K562 (cell line): ENCODE measurements around the gene ENOX2. TPM values are rescaled to one million over a fixed set of nuclear protein-coding genes. Genes with fewer than 3 reads are reported as not detected.

Experiments
- ATAC-seq: fragments of 200-7000 bp; cut with Tn5 transposase; 3 replicates; pipeline ENCODE4 v1.9.1; 2020; ENCODE audit warnings: moderate library complexity
- BruUV-seq: library from RNA; stranded (reverse); fragments of 400-500 nt; replicated peaks from 2 replicates; lab custom pipeline; 2021; lab: Mats Ljungman, UMichigan
- CTCF ChIA-PET: fragments of 300-600 bp; formaldehyde crosslinking; extraction: SDS; loops from one replicate; lab custom pipeline; 2021; ENCODE audit warnings: low intra/inter-chr PET ratio; lab: Yijun Ruan, JAX
- POLR2A ChIA-PET: fragments of 300-600, 350-650 bp; sonication (Branson Sonifier 250); formaldehyde crosslinking; extraction: SDS; loops from one replicate; lab custom pipeline; 2021; ENCODE audit warnings: antibody characterized with exemption, inconsistent platforms; lab: Yijun Ruan, JAX
- DNase-seq, 4 experiments: peaks; one replicate each; pipeline versions ENCODE4 v3.0.0 to v3.0.0-alpha.2; 2011 to 2018; ENCODE audit warnings: low spot score in 3 of 4, mixed read lengths in 3 of 4; ENCODE audit errors: extremely low read depth in 1 of 4
- FAIRE-seq: peaks from 2 replicates; lab custom pipeline; 2011; peaks lifted over from hg19 to GRCh38; lab: Jason Lieb, UNC
- H2AFZ ChIP-seq: 2 replicates; pipeline ENCODE4 v1.6.0; 2011; ENCODE audit warnings: low read depth, low read length, control low read depth, inconsistent platforms
- H3K27ac ChIP-seq: fragments of 200-600 bp; 3 replicates; pipeline ENCODE4 v1.8.0; 2011; ENCODE audit warnings: low read depth, mild to moderate bottlenecking, control low read depth, inconsistent platforms, low read length, moderate library complexity, mixed read lengths; ENCODE audit errors: extremely low read depth
- H3K27me3 ChIP-seq, 2 experiments: fragments of 300-600 bp in 1 of 2; 2 replicates in 1 of 2; 3 replicates in 1 of 2; pipeline versions ENCODE4 v1.6.0 to v1.8.0; 2011; ENCODE audit warnings: inconsistent platforms in 2 of 2, low read length in 2 of 2, mild to moderate bottlenecking in 1 of 2, mixed read lengths in 1 of 2, moderate library complexity in 1 of 2; ENCODE audit not compliant: control insufficient read depth in 2 of 2, insufficient read depth in 2 of 2
- H3K36me3 ChIP-seq: fragments of 300-600 bp; 3 replicates; pipeline ENCODE4 v1.8.0; 2011; ENCODE audit warnings: mild to moderate bottlenecking, low read length, inconsistent platforms; ENCODE audit not compliant: control insufficient read depth, insufficient read depth
- H3K4me1 ChIP-seq, 2 experiments: fragments of 200-600 bp in 1 of 2; replicated peaks in 1 of 2; 2 replicates in 1 of 2; 3 replicates in 1 of 2; pipeline versions ENCODE4 v1.5.1 to v1.8.0; 2011; ENCODE audit warnings: inconsistent platforms in 2 of 2, low read length in 2 of 2, mild to moderate bottlenecking in 1 of 2, mixed read lengths in 1 of 2, moderate library complexity in 1 of 2; ENCODE audit not compliant: control insufficient read depth in 2 of 2, insufficient read depth in 2 of 2
- H3K4me2 ChIP-seq: 2 replicates; pipeline ENCODE4 v1.6.1; 2011; ENCODE audit warnings: low read length, control low read depth, inconsistent platforms, mixed read lengths; ENCODE audit not compliant: insufficient read depth
- H3K4me3 ChIP-seq: fragments of 200-600 bp; sonication (generic), shearing (Covaris generic); 2 replicates; pipeline ENCODE4 v1.5.1; 2016; ENCODE audit warnings: control low read depth, inconsistent platforms
- H3K79me2 ChIP-seq: fragments of 200-600 bp; 3 replicates; pipeline ENCODE4 v1.8.0; 2011; ENCODE audit warnings: low read length, inconsistent platforms; ENCODE audit not compliant: control insufficient read depth, insufficient read depth
- H3K9ac ChIP-seq, 2 experiments: 2 replicates each; pipeline versions ENCODE4 v1.6.0 to v1.6.1; 2011; ENCODE audit warnings: low read depth in 2 of 2, low read length in 2 of 2, control low read depth in 1 of 2, inconsistent platforms in 1 of 2, mild to moderate bottlenecking in 1 of 2, mixed read lengths in 1 of 2; ENCODE audit not compliant: insufficient read depth in 1 of 2
- H3K9me1 ChIP-seq: one replicate; pipeline ENCODE4 v1.6.0; 2011; ENCODE audit warnings: inconsistent platforms, mild to moderate bottlenecking, low read length, moderate library complexity; ENCODE audit not compliant: control insufficient read depth, insufficient read depth
- H3K9me3 ChIP-seq: replicated peaks from 2 replicates; pipeline ENCODE4 v1.5.1; 2011; ENCODE audit warnings: low read depth, low read length, inconsistent platforms; ENCODE audit not compliant: control insufficient read depth, insufficient read depth
- H4K20me1 ChIP-seq: replicated peaks from 2 replicates; pipeline ENCODE4 v1.6.1; 2011; ENCODE audit warnings: low read length, inconsistent platforms, mixed read lengths; ENCODE audit not compliant: control insufficient read depth, insufficient read depth
- GABPB1 ChIP-seq: sonication (generic); formaldehyde crosslinking; IDR thresholded peaks from 2 replicates; pipeline ENCODE4 v1.8.0; 2022; ENCODE audit warnings: mild to moderate bottlenecking, missing genetic modification reagents
- HEY1 ChIP-seq: fragments of 250-450 bp; sonication (Bioruptor Pico); IDR thresholded peaks from 2 replicates; pipeline ENCODE4 v1.5.0; 2020; ENCODE audit warnings: mild to moderate bottlenecking, moderate library complexity, borderline replicate concordance
- HMBOX1 ChIP-seq: sonication (generic); IDR thresholded peaks from 2 replicates; pipeline ENCODE4 v1.6.1; 2016
- NCOA6 ChIP-seq: fragments of 450-650 bp; IDR thresholded peaks from 2 replicates; pipeline ENCODE4 v1.6.1; 2017; ENCODE audit warnings: mild to moderate bottlenecking
- TFE3 ChIP-seq: fragments of 450-650 bp; formaldehyde crosslinking; IDR thresholded peaks from 2 replicates; pipeline ENCODE4 v1.4.0; 2020; ENCODE audit warnings: mild to moderate bottlenecking, mixed read lengths
- ZNF311 ChIP-seq: fragments of 250-450 bp; sonication (Bioruptor Pico); IDR thresholded peaks from 2 replicates; pipeline ENCODE4 v1.4.0; 2020; ENCODE audit warnings: mild to moderate bottlenecking, moderate library complexity
- WGBS: fragments of 100-300 bp; shearing (Covaris generic); methylation state at CpG from one replicate; pipeline ENCODE4 v1.1.6; 2016; ENCODE audit warnings: low coverage, mixed read lengths; ENCODE audit not compliant: insufficient coverage; ENCODE audit errors: missing lambda C conversion rate; 5-methylcytosine and 5-hydroxymethylcytosine counted together
- in situ Hi-C: fragments of 300-500 bp; cut with MboI; formaldehyde crosslinking; loops from 4 replicates; pipeline ENCODE4 v1.15.0; 2018; ENCODE audit warnings: inconsistent platforms, mixed read lengths
- intact Hi-C: fragments of 100-400 bp; cut with micrococcal nuclease; formaldehyde crosslinking; loops from 2 replicates; pipeline ENCODE4 v1.14.2; 2022
- polyA plus RNA-seq, 8 experiments: library from polyadenylated mRNA; depleted of rRNA in 4 of 8; stranded (reverse) in 5 of 8; unstranded in 3 of 8; fragments of >200 nt; fragmentation: Nextera tagmentation in 2 of 8; fragmentation: Illumina TruSeq in 1 of 8; extraction: Ambion mirVana in 2 of 8; extraction: Trizol in 1 of 8; gene quantifications; 2 replicates each; pipeline versions ENCODE4 v1.2.1 to v1.2.3, GENCODE V29; 2011 to 2014; ENCODE audit warnings: inconsistent platforms in 1 of 8, missing spikeins in 1 of 8
- total RNA-seq, 7 experiments: library from RNA; depleted of rRNA in 6 of 7; stranded (reverse); fragments of >200 nt in 6 of 7; fragmentation: Illumina TruSeq in 2 of 7; extraction: Trizol in 2 of 7; gene quantifications; 2 replicates each; pipeline versions ENCODE4 v1.2.1 to v1.2.3, GENCODE V29; 2011 to 2021; ENCODE audit warnings: low replicate concordance in 1 of 7

Gene ENOX2
- total and polyA plus RNA-seq, 9 of the 15 experiments (the other 6 are each of a cell fraction or from before 2014, with no cell fraction given), result 6.1 to 24.0 (median 13.8) TPM

GRCh38 chrX:130628516-130628915 is 274.5 kb downstream of the ENOX2 start:
- in situ Hi-C loops, result no loop called here
- WGBS, result 85% methylated on average over 2 of the region's 2 CpGs

More at GRCh38 chrX:130628516-130628915, 274.5 kb downstream of the ENOX2 start:
- Histone ChIP-seq H2AFZ (no peak overlapping the region), H3K27me3 (no peaks in the 10 kb centered on the region), H3K9me1 (no peaks in the 10 kb centered on the region), H3K79me2 (no peaks in the 10 kb centered on the region)
- POLR2A ChIA-PET, result no interaction called here
- no peak for TF ChIP-seq HMBOX1
- TF ChIP-seq TFE3, result no peak
- no peak for TF ChIP-seq NCOA6
- no peak for TF ChIP-seq GABPB1 (CRISPR knock-in tag)
- TF ChIP-seq ZNF311 (CRISPR knock-in tag), result no peak
- no peak for TF ChIP-seq HEY1 (CRISPR knock-in tag)
- TF ChIP-seq, all 486 proteins: peak for 0
- CTCF ChIA-PET, result no interaction called here
- Histone ChIP-seq H3K4me1 (no peaks in the 10 kb centered on the region), H3K36me3 (no peaks in the 10 kb centered on the region; the same call in 2 of the 3 replicates), H3K27ac (no peak overlapping the region), H3K4me2 (no peak overlapping the region), H3K9ac (no peak overlapping the region), H3K9me3 (no peaks in the 10 kb centered on the region), H3K4me3 (no peak overlapping the region), H4K20me1 (no peaks in the 10 kb centered on the region)
- intact Hi-C loops, result no loop called here
- DNase-seq (no peak), FAIRE-seq (no peak), ATAC-seq (no peak)
- BruUV-seq, result no TSS peak
